22Rv1 (cell line): ENCODE measurements around the gene CDC42EP1.

Experiments used
- H3K27ac ChIP-seq: fragments of 450-650 bp; 2 replicates; pipeline ENCODE4 v1.5.1; 2017
- ZFX ChIP-seq: fragments of 450-650 bp; IDR thresholded peaks from 2 replicates; pipeline ENCODE4 v1.6.1; 2017; ENCODE audit warnings: antibody characterized with exemption, borderline replicate concordance
- TF ChIP-seq, protein P1 (sequence below): fragments of 450-650 bp; IDR thresholded peaks from 2 replicates; pipeline ENCODE4 v1.5.1; 2017; ENCODE audit warnings: mild to moderate bottlenecking

CDC42EP1 gene

DNA sequence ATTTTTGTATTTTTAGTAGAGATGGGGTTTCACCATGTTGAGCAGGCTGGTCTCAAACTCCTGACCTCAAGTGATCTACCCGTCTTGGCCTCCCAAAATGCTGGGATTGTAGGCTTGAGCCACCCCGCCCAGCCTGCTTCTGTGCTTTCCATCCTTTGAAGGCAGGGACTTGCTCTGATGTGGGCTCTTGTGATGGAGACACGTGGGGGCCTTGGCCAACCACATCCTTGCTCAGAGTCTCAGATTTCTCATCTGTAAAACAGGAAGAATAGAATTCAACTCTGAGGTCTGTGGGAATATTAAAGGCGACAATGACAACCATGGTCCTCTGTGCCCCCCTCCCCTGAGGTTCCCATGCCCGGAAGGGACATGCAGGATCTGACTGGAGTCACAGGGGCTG is 44.6 kb downstream of the CDC42EP1 start:
- no peak overlapping the region for H3K27ac ChIP-seq
- no peak for TF ChIP-seq ZFX
- TF ChIP-seq, protein P1, sequence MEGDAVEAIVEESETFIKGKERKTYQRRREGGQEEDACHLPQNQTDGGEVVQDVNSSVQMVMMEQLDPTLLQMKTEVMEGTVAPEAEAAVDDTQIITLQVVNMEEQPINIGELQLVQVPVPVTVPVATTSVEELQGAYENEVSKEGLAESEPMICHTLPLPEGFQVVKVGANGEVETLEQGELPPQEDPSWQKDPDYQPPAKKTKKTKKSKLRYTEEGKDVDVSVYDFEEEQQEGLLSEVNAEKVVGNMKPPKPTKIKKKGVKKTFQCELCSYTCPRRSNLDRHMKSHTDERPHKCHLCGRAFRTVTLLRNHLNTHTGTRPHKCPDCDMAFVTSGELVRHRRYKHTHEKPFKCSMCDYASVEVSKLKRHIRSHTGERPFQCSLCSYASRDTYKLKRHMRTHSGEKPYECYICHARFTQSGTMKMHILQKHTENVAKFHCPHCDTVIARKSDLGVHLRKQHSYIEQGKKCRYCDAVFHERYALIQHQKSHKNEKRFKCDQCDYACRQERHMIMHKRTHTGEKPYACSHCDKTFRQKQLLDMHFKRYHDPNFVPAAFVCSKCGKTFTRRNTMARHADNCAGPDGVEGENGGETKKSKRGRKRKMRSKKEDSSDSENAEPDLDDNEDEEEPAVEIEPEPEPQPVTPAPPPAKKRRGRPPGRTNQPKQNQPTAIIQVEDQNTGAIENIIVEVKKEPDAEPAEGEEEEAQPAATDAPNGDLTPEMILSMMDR: no peak

DNA sequence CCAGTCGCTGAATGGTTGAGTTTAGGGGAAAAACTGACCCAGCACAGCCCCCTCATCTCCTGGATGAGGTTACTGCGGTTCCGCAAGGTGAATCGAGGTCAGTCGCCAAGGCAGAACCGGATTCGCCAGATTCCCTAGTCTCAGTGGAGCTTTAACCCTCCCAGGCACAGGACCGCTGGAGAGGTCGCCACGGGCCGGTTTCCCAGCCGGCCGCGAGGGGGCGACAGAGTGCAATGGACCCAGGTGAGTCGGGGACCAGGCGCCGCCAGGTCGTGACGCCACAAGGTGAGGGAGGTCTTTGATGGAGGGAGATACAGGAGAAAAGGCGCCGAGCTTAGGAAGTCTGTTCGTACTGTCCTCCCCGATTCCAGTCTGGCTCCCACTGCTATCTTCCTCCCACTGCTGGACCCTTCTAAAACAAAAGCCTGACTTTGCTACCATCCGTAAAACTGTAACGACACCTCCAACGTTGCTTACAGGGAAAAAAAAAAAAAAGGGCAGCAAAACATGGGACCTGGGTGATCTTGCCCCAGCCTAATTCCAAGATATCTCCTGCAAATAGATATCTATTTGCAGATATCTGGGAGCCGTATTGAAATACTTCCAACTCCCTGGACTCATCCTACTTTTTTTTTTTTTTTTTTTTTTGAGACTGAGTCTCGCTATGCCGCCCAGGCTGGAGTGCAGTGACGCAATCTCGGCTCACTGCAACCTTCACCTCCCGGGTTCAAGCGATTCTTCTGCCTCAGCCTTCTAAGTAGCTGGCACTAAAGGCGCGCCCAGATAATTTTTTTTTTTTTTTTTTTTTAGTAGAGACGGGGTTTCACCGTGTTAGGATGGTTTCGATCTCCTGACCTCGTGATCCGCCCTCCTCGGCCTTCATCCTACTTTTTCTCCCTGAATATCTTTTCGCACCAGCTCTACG is 47.0 kb downstream of the CDC42EP1 start:
- TF ChIP-seq, protein P1: peak; percentile 99
- TF ChIP-seq ZFX: no peak
- peak overlapping the region; percentile 98 for H3K27ac ChIP-seq

GRCh38 chr22:37607935-37608476 is 47.7 kb downstream of the CDC42EP1 start:
- no peak for TF ChIP-seq ZFX
- TF ChIP-seq, protein P1: no peak
- H3K27ac ChIP-seq: peak overlapping the region; percentile 98

DNA sequence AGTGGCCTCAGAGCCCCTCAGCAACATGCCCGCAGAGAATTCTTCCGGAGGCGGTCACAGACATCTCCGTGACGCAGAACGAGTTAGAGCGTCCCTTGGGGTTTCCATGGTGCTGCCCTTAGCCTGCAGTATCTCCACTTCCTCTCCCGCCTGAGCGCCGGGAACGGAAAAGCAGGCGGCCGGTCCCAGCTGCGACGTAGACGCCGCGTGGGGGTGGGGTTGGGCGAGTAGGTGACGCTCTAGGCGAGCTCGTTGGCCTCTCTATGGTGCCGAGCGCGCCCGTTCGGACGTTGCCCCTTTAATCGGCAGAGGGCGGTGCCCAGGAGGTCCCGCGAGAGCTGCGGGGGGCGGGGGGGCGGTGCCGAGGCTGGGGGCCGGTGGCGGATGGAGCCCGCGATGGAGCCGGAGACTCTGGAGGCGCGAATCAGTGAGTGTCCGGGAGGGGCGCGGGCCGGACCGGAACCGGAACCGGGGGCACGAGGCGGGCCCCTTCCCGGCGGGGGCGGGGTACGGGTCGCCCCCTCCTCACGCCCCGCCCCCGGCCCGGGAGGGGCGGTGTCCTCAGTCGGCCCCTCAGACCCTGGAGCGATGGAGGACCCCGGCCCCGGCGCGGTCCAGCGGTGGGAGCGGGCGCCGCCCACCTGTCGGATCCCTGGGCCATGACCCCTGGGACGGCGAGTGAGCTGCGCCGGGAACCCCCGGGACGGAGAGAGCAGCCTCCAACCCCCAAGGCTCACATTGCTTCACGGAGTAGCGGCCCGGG is 48.4 kb downstream of the CDC42EP1 start, which contains the start of gene GGA1:
GGA1 (plus strand) TSS at position 358 of the 763 bp plus-strand sequence; CDS start at position 385, 27 bp downstream.
- TF ChIP-seq, protein P1: no peak
- TF ChIP-seq ZFX: no peak

GRCh38 chr22:37609240-37610152 is 49.2 kb downstream of the CDC42EP1 start:
- TF ChIP-seq, protein P1: no peak
- TF ChIP-seq ZFX: no peak
- H3K27ac ChIP-seq: peak overlapping the region; percentile 98

More for the DNA sequence above, 48.4 kb downstream of the CDC42EP1 start, which contains the start of gene GGA1:
- peak within 1 kb of the TSS; percentile 98 for H3K27ac ChIP-seq

DNA sequence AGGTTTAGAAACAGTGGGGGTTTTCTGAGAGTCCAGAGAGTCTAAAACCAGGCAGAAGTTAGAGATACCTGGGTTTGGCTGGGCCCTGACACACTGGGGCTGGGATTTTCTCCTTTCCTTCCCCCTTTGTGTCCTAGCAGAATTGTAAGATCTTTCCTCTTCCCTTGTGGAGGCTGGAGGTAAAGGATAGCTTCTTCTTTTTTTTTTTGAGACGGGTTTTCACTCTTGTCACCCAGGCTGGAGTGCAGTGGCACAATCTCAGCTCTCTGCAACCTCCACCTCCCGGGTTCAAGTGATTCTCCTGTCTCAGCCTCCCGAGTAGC is 49.8 kb downstream of the CDC42EP1 start:
- H3K27ac ChIP-seq: peak overlapping the region; percentile 98

DNA sequence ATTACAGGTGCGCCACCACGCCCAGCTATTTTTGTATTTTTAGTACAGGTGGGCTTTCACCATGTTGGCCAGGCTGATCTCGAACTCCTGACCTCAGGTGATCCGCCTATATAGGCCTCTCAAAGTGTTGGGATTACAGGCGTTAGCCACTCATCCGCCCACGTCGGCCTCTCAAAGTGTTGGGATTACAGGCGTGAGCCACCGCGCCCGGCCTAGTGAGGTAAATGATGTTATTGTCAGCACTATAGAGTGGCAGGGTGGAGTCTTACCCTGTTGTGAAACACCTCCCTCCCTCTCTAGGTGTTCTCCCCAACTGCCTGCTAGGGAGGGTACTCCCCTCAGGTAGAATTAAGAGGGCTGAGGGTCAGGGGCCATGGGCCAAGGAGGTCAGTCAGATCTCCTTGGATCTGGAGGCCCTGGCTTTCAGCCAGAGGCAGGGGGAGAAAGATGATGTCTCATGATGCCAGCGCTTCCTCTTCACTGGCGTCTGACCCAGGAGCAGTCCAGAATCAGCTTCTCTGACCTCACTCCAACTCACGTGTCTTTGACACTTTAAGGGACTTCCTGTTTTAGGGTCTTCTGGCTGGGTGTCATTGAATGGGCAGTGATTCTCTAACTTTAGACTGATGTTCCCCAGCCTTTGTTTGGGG is 50.3 kb downstream of the CDC42EP1 start:
- TF ChIP-seq ZFX: no peak
- TF ChIP-seq, protein P1: no peak
- H3K27ac ChIP-seq: peak overlapping the region; percentile 98
